Suprapubic skin (tissue), 4 donors: ENCODE measurements around the gene ALX3.

Experiments
- EP300 ChIP-seq: sonication (generic); formaldehyde crosslinking; IDR thresholded peaks from one replicate; pipeline ENCODE4 v1.6.1; 2017; ENCODE audit warnings: antibody characterized with exemption
- POLR2A ChIP-seq, 2 donors: fragments of 450-650 bp; IDR thresholded peaks; one replicate each; pipeline ENCODE4 v1.6.1; 2017; ENCODE audit warnings: antibody characterized with exemption in 2 of 2, mild to moderate bottlenecking in 2 of 2, moderate library complexity in 2 of 2
- POLR2AphosphoS5 ChIP-seq, 3 donors: sonication (generic); formaldehyde crosslinking; IDR thresholded peaks; one replicate each; pipeline ENCODE4 v1.6.1; 2017; ENCODE audit warnings: antibody characterized with exemption in 3 of 3

DNA sequence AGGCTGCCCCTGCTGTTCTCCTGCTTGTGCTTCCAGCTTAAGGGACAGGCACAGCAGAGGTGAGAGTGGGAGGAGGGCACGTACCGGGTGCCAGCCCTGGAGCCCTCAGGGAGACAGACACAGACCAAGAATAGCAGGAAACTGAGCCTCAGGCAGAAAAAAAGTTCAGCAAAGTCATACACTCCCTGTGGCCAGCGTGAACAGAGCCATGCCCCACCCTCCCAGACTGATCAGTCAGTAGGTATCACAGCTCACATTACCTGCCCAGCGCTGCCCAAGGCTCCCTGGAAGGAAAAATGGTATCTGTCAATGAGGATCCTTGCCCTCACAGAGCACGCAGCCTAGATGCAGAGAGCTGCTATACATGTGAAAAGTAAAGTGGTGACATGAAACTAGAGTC is 43.1 kb upstream of the ALX3 start:
- TF ChIP-seq POLR2AphosphoS5 (IDR thresholded peaks at IDR 0.05): no peak
- TF ChIP-seq POLR2A (IDR thresholded peaks at IDR 0.05): no peak
- no peak for TF ChIP-seq EP300
